Measurements from ENCODE around the gene OSBPL6.

Gene OSBPL6

DNA sequence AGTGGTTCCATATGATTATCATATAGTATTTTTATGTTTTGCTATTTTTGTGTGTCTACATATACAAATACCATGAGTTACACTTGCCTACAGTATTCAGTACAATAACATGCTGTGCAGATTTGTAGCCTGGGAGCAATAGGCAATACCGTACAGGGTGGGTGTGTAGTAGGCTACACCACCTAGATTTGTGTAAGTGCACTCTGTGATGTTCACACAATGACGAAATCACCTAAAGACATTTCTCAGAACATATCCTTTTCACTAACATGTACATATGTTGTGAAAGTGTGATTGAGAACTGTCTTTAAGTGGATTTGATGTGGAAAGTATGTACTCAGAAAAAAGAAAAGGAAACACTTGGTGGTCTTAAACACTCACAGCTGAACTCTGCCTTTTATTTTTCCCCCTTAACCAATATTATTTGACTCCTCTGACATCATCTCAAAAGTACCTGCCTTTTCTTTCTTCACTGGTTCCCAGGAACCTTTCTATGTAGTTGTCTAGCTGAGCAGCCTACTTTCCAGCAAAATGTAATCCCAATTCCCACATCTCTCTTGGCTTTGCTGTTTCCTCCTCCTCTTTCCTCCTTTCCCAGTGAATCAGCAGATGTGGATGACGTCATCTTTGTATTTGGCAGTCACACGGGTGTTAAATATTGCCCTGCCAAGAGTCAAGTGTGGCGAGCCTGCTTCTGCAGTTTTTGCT, 47.7 kb downstream of the OSBPL6 start:
- no peak for DNase-seq

DNA sequence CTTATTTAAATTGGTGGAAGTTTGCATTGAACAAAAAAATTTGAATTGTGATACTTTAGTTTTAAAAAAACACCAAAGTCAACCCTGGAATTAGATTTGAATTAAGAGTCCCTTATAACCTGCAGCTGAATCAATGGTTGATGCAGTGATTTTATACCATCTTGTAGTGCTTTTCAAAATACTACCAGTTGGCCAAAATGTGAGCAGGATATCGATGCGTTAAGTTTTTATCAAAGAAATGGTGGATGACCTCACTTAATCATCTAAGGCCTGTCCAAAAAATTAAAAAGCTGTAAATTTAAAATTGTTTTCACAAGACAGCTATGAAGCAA, 48.2 kb downstream of the OSBPL6 start:
- DNase-seq: no peak

DNA sequence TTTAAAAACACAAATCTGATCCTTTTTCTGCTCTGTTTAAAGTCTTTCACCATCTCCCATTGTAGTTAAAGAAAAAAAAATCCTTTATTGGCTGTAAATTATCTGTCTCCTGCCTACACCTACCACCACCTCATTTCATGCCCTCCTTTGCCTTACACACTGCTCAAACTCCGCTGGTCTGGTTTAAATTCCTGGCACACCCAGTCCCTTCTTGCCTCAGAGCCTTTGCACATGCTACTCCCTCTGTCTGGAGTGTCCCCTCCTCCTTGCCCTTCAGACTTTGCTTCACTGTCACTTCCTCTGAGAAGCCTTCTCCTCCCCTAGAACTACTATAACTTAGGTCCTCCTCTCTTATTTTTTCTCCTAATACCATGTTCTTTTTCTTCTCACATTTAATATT, 49.6 kb downstream of the OSBPL6 start:
- no peak for DNase-seq

DNA sequence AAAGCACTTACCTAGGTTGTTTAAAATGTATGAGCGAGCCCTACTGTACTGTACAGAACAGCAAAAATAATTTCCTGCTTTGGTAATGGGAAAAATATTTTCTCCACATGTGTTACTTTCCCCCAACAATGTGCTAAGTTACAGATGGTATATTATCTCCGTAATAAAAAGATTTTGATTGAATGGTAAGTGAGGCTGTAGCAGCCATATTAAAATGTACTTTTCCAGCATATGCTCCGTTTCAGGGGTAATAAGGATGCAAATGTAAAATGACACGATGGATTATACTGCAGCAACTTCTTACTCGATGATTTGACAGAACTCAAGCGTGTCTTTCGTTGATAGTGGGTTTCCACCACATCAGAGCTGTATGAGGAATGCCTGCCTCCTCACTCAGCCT, 50.5 kb downstream of the OSBPL6 start:
- no peak for DNase-seq

DNA sequence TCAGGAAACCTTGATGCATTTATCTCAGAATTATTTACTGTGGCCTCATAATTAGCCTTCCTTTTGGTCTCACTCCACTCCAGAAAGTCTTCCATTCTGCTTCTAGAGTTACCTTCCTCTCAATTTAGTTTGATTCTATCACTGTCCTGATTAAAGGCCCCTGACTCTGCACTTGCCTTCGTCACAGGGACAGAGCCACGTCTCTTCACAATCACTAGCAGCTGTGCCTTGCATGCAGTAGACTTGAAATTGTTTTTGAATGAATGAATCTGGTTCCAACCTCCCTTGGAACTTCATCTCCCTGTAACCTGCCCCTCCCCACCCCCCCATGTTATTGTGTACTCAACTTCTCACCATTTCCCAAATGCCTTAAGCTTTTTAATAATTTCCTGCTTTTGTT, 52.4 kb downstream of the OSBPL6 start:
- DNase-seq: no peak

DNA sequence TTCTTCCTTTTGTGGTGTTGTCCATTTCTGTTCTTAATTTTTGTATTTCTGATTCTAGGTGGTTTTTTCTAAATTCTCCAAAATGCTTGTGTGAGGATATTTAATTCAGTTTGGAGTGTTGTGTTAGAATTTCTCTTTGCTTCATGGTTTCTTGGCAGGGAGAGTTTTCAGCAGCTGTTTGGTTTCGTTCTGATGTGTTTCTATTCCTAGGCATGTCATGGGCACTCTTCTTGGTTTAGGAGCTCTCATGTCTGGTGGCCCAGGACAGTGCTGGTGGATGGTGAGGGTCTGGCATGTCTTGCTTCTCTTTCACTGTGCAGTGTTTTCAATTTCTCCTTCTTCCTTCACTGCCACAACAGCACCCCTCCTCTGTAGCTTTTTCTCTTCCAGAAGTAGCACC, 52.9 kb downstream of the OSBPL6 start:
- DNase-seq: no peak

DNA sequence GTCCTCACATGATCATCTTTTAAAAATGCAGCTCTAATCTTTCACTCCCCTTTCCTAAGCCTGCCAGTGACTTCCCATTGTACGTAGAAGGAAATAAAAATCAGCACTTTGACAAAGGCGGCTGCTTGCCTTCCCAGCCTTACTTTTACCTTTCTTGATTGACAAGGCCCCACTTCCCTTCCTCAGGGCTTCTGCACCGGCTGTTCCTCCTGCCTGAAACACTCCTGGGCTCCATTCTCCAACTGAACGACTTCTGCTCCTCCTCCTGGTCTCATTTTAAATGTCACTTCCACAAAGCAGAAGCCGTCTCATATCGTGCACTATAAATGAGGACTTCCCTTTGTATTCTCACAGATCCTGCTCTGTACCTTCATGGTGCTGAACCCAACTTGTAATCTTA, 56.1 kb downstream of the OSBPL6 start:
- no peak for DNase-seq

DNA sequence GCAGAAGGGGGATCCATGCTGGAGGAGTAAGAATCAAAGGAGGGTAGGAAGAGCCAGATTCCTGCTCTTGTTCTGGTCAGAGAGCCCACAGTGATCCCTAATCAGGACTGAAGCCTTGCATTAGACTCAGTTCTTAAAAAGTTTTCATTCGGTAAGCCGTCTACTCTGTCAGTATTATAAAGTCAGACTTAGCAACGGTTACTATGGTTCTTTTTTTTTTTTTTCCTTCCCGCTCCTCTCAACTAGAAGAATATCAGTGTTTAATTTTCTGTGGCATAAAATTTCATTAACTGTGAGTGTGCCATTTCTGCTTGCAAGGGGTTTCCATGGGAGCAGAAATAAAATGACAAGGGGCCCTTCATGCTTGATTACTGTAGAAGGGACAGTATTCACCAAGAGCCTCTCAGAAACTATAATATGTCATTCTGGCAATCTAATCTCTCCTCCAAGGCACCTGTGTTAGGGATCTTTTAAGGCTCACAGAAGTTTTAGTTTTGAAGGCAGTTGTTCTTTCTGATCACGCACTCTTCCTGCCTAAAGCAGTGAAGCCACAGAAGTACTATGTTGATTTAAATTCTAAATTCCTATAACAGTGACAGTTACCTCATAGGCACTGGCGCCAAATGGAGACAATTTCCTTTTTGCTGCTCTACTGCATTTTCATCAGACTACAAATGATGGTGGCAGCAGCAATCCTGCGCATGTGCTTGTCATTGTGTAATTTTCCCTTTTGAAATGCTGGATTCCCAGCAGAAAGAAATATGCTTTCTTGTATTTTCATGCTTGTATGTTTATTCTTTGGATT, 57.0 kb downstream of the OSBPL6 start:
- DNase-seq: no peak

DNA sequence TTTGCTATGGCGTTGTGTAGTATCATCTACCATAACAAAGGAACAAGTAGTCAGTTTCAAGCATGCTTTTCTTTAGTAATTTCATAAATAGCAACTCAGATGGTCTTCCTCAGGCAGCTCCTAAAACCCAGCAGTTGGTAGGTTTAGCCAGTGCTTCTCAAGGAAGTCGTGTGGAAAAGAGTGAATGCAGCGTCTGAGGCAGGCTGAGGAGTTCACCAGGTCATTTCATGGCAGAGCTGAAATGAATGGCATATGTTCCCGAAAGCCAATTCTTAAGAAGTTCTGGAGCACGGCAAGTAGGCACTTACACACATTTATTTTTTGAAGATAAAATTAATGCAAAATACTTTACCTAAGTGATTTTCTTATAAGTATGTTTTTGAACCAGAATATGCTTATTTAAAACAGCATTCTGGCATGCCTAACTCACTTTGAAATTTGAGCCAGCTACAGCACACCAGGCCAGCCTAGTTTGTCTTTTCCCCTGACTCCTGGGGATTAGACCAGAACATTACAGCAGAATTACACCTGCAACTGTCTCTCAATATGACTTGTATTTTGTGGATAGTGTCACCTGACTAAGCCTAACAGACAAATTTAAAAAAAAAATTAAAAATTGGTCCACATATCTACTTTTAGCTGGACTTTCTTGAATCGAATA, 62.2 kb downstream of the OSBPL6 start:
- no peak for DNase-seq

DNA sequence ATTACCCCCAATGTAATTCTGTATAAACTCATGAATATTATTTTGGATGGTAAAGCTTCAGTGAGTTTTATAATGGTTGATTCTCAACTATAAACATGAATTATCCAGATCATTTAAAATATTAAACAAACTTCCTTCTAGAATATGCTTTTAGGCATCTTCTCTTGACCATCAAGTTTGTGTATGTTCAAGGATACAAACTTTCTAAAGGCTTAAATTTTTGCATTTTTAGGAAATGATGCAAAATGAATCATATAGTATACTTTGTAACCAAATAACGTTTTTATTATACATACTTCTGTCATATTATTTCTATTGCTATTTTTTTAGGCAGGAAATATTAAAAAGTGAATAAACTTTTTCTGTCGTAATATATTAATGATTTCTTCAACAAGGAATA, 62.8 kb downstream of the OSBPL6 start:
- no peak for DNase-seq

DNA sequence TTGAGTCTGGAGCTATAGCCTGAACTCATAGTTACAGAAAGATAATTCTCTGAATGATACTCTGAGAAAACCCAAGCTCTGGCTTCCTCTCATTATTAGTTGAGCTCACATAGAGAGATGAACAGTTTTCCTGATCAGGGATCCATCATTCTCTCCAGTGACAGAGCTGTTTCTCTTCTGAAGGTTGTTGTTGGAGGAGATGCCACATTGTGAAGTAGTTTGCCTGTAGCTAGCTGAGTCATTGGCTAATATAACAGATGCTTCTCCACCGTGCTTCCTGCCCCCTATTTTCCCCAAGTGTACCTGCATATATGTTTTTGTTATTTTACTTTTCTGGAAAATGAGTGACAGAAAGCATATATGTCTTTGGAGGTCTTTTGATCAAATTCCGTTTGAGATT, 64.6 kb downstream of the OSBPL6 start:
- DNase-seq: no peak

DNA sequence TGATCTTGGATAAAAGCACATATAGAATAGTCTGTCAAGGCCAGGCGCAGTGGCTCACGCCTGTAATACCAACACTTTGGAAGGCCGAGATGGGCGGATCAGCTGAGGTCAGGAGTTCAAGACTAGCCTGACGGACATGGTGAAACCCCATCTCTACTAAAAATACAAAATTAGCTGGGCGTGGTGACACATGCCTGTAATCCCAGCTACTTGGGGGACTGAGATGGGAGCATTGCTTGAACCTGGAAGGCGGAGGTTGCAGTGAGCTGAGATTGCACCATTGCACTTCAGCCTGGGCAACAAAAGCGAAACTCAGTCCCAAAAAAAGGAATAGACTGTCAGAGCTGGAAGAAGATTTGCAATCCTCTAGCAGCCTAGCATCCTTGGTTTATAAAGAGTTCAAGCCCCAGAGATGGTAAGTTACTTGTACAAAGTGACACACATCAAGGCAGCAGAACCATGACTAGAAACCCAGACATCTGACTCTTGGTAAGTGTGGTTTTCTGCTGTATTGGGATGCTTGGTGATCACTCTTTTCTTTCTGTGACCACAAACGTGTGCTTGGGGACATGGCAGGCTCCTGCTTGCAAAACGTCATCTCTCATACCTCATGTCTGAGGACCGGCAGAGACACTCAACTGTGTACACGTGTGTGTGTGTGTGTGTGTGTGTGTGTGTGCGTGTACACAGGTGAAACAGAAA, 69.0 kb downstream of the OSBPL6 start:
- DNase-seq: no peak

DNA sequence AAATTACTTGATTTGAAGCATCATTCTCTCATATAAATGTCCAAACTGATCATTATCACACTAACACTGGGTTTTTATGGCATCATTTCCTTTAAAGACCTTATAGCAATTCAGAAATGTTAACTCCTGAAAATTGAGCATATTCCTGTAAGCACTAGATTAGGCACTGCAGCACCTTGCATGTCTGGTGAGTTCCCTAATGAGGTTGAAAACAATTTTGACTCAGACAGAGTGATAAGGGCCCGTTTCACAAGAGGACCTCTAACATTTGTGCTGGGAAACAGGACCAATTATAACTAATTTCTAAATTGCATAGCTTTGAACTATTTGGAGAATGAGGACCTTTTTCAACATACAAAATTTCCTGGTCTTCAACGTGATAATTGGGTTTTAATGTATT, 69.9 kb downstream of the OSBPL6 start:
- DNase-seq: no peak

DNA sequence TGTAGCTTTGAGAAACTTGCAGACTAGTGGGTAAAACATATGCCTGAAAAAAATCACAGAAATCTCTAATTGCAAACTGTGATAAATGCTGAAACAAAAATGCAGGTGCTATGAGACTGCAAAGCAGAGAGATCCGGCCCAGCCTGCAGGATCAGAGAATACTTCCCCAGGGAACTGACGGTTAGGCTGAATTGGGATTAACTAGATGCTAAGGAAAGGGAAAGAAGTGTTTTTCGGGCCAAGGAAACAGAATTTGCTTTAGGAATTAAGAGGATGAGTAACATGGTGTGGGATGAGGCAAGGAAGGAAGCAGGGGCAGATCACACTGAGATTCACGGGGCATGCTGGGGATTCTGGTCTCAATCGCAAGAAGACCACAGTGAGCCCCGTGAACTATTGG, 71.5 kb downstream of the OSBPL6 start:
- DNase-seq: no peak

DNA sequence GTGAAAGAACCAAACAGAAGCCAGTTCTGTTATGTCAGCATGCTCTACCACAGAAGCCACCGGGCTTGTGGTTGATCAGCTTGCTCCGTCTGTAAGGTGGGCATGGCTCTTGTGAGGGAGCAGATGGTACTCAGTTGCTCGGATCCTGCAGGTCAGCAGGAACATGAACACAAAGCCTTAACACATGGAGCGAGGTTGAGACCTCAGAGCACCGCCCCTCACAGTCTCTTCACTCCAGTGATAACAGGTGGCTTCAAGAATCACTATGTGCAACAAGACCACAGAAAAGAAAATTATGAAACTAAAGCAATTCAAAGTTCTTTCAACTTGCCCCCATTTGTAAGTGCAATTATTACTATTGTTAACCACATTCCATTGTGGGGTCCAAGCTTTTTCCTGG, 72.1 kb downstream of the OSBPL6 start:
- DNase-seq: no peak

DNA sequence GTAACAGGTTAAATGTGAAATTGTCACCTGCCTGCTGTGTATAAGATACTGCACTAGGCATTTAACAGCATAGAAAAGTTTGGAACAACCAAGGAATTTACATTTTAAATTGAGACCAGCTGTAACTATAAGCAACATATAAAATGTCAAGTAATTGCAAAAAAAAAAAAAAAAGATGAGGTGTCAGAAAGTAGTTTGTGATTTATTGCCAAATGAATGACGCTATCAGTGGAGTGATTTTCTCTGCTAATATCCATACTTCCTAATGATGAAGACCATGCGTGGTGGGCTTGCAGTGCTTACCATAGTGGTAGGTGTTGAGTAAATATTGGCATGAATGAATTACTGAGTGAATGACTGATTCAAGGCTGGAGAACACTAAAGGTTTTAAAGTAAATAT, 73.3 kb downstream of the OSBPL6 start:
- DNase-seq: no peak

DNA sequence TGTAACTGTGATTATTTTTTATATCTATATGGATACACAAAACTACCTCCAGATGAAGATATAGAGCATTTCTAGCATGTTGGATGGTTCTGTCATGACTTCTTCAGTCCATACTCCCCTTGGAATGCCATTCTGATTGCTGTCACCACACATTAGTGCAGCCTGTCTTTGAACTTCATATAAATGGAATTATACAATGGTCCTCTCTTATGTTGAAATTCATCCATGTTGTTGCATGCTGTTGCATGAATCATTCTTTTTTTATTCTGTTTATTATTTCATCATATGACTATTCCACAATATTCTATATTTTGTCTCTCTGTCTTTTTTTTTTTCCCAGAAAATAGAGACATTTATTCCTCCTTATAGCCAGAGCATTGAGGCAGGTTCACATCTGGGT, 74.1 kb downstream of the OSBPL6 start:
- DNase-seq: no peak

DNA sequence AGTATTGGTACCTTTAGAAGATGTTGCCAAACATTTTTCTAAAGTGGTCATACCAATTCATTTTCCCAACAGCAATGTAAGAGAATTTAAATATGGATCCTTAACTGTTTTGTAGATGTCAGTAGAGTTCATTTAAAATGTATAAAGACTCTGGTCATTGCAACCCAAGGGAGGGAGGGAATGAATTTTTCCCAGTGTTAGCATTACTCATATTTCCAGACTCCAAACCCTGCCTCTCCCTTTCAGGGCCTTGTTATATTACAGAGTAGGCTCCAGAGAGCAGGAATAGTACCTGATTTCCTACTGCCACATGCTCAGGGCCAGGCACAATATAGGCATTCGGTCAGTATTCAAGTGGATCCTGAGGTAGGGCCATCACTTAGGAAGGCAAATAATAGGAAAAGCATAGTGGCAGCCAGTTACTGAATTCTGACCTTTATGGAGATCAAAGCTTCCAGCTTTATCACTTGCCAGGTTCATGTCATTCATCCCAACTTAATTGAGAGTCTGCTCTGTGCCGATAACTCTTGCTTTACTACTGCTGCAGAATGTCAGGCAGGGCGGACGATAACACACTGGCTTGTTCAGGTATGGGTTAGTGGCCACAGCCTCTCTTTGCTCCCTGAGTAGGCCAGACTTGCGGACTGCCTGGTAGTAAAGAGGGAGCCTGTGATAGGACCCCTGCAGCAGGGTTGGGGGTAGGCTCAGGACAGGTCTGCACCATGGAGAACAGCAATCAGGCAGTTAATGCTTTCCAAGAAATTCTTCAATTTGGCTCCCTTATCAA, 75.3 kb downstream of the OSBPL6 start:
- no peak for DNase-seq

DNA sequence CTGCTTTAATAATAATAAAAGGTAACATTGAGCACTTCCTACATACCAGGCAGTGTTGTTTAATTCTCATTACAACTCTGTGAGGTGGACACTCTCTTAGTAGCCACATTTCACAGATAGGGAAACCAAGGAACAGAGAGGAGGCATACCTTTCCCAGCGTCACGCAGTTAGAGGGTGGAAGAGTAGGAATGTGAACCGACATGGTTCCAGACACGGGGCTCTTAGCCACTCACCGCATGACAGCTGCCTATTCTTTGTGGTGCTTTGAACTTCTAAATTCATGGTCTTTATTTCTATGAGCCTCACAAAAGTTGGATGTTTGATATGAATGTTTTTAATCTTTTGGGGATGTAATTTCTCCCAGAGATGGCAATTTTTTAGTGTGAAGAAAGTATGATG, 76.0 kb downstream of the OSBPL6 start:
- no peak for DNase-seq

DNA sequence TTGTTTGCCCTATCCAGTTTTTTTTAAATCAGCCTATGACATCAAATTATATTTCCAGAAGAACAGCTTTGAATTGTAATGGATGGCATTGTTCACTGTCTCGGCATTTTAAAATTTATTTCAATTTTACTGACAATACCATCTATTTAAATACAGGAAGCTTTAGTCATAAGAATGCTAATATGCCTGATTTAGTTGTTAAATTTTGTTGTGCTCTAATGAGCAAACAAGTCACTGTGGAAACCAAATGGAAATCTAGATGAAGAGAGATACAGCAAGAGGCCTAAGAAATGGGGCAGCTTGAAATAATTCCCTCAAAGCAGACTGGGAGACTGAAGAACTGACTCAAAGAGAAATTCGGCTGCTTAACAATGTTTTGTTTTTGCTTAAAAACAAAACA, 76.8 kb downstream of the OSBPL6 start:
- no peak for DNase-seq

DNA sequence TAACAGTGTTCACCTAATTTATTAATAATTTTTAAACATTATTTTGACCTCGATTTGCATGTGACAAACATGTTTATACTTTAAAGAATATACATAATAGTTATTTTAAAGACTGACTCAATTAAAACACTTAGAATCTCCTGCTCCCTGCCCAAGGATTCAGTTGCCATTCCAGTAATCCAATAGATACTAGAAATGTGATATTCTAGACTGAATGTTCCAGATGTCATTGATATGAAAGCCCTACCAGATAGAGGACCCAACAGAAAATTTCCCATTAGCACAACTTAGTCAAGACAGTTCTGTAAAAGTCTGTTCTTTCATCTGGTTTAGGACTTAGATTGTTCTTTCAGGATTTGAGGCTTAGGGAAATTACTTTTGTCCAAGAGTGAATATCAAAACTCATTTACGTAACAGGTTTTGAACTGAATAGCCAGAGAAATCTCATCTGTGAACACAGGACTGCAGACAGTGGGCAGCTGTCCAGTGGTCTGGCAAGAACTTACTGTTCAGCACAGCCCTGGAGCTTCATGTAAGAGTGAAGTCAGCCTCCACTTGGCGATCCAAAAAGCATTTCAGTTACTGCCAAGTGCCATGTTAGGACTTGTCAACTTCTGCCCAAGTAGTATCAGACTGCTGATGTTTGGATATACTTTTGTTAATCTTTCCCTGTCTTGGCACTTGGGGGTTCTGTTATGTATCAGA, 77.5 kb downstream of the OSBPL6 start:
- no peak for DNase-seq

DNA sequence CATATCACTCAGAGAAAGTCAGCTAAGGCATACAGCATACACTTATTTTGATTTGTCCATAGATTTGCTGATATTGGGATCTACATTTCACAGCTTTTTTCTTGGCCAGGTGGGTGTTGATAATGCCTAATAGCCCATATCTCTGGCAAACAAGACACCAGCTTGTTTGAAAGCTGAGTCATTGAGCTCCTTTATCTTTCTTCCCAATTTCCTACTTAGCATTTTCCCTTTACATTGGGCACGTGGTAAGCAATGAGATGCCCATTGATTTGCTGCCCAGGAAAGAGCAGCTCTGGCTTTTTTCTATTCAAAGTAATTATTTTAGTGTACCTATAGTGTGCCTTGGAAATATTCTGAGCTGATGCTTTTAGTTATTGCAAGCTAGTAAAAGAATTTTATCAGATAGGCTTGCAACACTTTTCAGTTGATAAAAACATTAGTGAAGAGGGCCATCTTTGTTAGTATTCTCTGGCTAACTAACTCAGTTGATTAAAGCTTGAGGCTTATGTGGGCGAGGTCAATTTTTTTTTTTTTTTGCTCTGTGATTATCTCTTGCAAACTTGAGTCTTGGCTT, 79.6 kb downstream of the OSBPL6 start:
- no peak for DNase-seq
